HG02973 (cell line): ENCODE measurements around the gene MAST1.
"Not testable (repeated sequence)": the region's sequence is repeated elsewhere in the genome, so short reads cannot be mapped to it uniquely, and the experiment has no call there.

ENCODE experiments used
- ATAC-seq: cut with Tn5 transposase; IDR thresholded peaks from one replicate; pipeline ENCODE4 v1.9.1; 2021; ENCODE audit warnings: moderate library complexity; ENCODE audit not compliant: unreplicated experiment

The MAST1 gene

DNA sequence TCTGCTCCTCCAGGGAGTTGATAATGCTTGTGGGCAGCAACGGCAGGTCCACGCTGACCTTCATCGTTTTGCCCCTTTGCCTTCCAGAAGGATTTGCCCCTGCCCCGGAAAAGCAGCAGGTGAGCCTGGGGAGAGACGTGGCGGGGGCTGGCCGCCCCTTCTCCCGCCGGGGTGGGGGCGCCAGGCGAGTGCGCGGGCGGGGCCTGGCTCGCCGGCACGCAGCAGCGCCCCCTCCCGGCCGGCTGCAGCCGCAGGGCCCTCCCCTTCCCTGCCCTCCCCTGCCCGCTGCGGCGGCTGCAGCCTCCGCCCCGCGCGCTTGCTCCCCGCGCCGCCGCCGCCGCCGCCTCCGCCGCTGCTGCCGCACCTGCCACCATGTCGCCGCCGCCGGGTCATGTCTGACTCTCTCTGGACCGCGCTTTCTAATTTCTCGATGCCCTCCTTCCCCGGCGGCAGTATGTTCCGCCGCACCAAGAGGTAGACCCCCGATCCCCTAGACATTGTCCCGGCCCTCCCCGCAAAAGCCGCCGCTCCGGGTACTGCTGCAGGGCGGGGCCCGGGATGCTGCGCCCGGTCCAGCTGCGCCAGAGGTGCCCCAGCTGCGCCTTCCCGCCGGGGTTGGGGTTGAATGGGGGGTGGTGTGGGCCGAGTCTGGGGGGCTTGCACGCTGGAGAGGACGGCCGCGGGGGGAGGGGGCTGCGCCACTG lies at the start of gene MAST1:
TSS of gene MAST1 (plus strand) at position 334 of the 704 bp plus-strand sequence. CDS start at position 392, 58 bp downstream.
- ATAC-seq: no peak

DNA sequence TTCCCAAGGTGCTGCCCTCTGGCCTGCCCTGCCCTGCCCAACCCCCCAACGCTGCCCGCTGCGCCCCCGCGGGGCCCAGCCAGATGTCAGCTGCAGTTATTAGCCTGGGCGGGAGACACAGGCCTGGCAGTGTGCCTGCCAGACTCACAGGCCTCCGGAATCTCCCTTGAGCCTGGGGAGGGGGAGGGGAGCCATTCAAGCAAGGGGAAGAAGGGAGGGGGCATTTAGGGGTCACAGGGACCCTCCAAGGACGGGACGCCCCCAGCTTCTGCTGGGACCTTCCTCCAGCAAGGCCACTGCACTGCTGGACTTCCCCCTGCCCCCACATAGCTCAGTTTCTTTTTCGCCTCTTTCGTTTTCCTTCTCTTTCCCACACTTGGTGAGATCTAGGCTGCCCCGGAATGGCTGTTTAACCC lies 49.6 kb upstream of the MAST1 start:
- ATAC-seq: no peak

DNA sequence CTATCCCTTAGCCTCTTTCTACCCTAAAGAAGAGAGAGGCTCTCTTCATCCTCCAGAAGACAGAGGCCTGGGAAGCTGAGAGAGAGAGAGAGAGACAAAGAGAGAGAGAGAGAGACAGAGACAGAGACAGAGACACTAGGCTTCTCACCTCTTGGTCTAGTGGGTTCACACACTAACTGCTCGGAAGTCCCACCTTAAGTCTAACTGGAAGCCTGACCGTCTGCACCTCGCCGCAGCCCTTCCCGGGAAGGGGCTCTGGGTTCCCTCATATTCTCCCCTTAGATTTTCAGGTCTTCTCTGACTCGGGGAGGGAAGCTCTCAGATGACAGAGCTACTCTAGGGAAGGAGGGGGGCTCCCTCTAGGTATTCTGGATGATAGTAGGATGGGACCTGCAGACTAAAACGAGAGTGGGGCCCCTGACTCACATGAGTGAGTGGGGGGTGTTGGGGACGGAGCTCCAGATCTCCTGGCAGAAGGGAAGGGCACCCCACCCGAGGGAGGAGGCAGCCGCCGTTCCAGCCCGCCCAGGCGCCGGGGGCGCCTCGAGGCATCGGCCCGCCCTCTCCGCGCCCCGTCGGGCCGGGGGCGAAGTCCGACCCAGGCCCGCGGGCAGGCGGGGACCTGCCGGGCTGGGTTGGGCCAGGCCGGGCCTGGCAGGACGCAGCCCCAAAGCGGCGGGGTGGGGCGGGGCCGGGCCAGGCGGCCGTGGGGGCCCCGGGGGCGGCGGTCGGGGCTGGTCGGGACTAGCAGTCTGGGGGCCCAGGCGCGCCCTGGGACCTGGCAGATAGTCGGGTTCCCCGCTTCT lies 49.0 kb upstream of the MAST1 start:
- no peak for ATAC-seq

DNA sequence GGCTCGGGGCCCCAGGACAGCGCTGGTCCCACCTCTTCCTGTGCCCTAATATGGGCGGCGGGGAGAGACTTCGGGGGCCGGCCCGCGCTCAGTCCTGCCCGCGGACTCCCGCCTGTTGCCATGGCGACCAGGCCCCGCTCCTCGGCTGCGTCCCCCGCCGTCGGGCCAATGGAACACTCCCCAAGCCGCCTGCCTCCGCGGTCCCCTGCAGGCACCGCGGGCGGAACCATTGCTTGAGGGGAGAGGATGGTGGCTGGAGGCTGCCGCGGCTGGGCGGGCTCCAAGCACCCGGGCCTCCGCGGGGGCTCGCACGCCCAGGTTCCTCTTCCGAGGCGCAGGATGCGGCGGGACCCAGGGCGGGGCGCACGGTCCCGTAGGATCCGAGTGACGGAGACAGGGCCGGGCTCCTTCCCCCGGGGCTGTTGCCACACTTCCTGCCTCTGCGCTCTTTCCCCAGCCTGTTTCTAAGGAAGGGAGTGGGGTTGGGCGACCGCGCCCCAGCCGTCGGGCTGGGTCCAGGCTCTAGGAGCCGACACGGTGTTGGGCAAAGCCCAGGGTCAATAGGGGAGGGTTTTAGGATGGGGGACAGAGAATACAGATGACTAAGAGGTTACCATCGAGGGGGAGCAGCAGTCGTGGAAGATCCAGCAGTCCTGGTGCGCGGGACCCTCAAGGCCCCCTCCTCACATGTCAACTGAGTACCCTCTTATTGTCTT lies 48.3 kb upstream of the MAST1 start:
- peak; percentile 34 for ATAC-seq

DNA sequence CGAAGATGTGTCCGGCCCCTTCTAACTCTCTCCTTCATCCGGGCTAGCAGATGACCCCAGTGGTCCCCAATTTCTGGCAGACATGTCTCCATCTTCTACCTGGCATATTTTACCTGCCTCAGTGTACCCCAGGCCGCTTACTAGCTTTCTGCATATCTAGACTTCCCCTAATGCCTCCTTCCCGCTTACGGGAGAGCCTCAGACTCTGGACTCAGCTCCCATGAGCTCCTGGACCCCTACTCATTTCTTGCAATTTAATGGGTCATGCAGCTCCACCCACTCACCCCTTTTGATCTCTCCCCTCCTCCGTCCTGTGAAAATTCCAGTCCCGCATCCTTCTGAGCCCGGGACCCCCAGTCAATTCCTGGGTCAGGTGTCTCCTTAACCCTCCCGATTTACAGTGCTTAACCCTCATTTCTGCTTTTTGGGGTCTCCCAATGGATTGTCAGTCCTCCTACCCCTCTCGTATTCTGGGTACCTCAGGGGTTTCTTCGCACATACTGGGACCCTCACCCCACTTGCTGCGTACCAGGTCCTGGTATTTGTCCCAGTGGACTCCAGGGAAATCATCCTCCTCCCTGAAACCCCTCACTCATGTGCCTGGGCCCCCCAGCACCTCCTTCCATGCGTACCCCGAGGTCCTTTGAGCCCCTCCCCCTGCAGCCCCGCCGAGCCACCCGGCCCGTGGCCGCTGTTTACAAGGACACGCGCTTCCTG lies 47.5 kb upstream of the MAST1 start:
- ATAC-seq: no peak

DNA sequence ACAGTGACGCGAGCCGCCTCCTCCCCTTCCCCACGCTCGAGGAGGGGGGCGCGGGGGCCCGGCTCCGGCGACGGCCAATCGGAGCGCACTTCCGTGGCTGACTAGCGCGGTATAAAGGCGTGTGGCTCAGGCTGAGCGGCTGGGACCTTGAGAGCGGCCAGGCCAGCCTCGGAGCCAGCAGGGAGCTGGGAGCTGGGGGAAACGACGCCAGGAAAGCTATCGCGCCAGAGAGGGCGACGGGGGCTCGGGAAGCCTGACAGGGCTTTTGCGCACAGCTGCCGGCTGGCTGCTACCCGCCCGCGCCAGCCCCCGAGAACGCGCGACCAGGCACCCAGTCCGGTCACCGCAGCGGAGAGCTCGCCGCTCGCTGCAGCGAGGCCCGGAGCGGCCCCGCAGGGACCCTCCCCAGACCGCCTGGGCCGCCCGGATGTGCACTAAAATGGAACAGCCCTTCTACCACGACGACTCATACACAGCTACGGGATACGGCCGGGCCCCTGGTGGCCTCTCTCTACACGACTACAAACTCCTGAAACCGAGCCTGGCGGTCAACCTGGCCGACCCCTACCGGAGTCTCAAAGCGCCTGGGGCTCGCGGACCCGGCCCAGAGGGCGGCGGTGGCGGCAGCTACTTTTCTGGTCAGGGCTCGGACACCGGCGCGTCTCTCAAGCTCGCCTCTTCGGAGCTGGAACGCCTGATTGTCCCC lies 46.8 kb upstream of the MAST1 start, which contains the start of gene JUNB:
TSS of gene JUNB (plus strand) at position 142 of the 706 bp plus-strand sequence. CDS start at position 428, 286 bp downstream.
- ATAC-seq: peak; percentile 19

DNA sequence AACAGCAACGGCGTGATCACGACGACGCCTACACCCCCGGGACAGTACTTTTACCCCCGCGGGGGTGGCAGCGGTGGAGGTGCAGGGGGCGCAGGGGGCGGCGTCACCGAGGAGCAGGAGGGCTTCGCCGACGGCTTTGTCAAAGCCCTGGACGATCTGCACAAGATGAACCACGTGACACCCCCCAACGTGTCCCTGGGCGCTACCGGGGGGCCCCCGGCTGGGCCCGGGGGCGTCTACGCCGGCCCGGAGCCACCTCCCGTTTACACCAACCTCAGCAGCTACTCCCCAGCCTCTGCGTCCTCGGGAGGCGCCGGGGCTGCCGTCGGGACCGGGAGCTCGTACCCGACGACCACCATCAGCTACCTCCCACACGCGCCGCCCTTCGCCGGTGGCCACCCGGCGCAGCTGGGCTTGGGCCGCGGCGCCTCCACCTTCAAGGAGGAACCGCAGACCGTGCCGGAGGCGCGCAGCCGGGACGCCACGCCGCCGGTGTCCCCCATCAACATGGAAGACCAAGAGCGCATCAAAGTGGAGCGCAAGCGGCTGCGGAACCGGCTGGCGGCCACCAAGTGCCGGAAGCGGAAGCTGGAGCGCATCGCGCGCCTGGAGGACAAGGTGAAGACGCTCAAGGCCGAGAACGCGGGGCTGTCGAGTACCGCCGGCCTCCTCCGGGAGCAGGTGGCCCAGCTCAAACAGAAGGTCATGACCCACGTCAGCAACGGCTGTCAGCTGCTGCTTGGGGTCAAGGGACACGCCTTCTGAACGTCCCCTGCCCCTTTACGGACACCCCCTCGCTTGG lies 46.1 kb upstream of the MAST1 start:
- no peak for ATAC-seq

DNA sequence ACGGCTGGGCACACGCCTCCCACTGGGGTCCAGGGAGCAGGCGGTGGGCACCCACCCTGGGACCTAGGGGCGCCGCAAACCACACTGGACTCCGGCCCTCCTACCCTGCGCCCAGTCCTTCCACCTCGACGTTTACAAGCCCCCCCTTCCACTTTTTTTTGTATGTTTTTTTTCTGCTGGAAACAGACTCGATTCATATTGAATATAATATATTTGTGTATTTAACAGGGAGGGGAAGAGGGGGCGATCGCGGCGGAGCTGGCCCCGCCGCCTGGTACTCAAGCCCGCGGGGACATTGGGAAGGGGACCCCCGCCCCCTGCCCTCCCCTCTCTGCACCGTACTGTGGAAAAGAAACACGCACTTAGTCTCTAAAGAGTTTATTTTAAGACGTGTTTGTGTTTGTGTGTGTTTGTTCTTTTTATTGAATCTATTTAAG lies 45.4 kb upstream of the MAST1 start:
- ATAC-seq: no peak

DNA sequence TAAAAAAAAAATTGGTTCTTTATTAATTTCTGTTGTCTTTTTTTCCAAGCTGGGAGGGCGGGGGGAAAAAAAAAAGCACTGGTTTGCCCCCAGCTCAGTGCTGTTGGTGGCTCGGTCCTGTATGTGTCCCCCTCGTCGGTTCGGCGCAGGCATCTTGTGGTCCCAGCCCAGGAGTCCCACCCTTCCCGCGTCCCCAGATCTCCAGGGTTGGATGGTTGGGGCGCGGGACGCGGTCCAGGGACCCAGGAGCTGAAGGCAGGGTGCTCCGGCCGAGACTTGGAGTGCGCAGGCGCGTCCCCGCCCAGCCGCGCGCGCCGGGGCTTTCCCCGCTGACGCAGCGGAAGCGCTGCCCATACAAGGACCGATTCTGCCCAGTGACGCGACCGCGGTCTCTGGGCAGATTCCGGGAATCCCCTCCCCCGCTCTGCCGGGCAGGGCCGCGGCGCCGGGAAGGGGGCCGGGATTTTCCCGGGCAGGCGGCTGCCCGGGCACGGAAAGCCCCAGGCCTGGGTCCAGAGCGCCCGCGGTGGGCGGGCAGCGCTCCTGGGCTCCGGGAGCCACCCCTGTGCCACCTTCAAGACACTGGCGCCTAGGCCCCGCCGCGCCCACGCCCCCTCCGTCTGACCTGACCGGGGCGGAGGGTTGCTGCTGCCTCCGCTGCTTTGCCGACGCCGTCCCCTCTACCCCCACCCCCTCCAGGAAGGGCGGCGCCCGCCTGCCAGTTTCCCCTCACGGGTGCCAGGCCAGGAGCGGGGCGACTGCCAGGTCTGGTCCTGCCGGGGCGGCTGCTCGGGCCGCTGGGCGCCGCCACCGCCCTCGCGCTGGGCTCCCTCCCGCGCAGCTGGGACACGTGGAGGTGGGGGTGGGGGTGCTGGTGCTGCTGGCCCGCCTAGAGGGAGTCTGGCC lies 44.8 kb upstream of the MAST1 start:
- ATAC-seq: peak; percentile 19

DNA sequence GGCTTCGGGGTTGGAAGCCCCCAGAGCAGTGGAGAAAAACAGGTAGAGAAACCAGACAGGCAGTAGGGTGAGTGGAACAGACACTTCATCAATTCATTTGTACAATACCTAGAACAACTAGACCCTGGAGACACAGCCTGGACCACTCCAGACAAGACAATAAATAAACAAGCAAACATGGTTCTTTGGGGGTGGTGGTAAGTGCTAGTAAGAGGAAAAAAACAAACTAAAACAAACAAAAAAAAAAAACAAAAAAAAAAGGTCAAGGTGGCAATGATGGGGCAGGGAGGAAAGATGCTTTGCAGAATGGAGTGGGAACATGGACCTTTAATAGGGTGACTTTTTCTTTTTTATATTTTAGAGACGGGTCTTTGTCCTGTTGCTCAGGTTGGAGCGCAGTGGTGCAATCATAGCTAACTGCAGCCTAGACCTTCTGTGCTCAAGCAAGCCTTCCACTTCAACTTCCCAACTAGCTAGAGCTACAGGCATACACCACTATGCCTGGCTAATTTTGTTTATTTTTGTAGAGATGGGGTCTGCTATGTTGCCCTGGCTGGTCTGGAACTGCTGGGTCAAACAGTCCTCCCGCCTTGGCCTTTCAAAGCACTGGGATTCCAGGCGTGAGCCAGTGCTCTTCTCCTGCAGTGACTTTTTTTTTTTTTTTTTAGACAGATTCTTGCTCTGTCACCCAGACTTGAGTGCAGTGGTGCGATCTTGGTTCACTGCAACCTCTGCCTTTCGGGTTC lies 43.9 kb upstream of the MAST1 start:
- no peak for ATAC-seq

DNA sequence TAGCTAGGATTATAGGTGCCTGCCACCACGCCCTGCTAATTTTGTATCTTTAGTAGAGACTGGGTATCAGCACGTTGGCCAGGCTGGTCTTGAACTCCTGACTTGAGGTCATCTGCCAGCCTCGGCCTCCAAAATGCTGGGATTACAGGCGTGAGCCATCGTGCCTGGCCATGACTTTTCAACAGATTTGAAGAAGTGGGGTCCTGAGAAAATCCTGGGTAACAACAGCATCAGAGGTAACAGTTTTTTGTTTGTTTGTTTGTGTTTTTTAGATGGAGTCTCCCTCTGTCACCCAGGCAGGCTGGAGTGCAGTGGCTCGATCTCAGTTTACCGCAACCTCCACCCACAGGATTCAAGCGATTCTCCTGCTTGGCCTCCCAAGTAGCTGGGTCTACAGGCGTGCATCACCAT lies 43.3 kb upstream of the MAST1 start:
- no peak for ATAC-seq

DNA sequence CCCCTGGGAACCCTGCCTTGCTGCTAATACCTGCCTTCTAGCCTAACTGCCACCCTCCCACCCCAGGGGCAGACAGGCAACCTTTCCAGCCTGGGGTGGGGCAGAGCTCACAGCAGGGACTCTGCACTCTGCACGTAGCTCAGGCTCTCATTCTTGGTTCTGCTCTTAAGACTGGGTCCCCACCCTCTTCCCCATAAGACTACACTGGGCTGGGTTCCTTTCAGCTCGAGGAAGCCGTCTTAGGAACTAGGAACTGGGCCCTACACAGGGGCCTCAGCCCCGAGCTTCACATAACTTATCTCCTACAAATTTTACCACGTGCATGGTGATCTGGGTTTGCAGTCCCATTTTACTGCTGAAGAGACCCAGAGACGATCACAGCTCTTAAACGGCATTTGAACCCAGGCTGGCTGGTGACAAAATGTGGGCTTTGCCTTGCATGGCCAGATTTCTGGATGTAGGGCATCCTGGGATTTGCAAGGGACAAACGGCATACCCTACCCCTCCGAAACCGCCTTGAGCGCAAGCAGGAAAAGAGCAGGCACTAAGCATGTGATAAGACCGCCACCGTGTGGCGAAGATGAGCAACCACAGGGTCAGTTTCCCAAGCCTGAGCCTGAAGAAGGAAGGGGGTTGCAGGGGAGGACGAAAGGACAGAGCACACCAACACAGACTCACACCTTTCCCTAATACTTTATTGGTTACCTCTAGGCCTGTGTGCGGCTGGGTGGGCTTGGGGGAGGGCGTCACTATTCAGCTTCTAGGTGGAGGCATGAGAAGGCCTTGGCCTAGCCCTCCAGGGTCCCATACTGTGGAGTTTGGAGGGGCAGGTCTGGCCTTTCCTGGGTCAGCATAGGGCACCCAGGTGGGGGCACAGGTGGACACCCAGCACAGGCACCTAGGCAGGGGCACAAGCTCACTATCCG lies 41.9 kb upstream of the MAST1 start:
- ATAC-seq: no peak

DNA sequence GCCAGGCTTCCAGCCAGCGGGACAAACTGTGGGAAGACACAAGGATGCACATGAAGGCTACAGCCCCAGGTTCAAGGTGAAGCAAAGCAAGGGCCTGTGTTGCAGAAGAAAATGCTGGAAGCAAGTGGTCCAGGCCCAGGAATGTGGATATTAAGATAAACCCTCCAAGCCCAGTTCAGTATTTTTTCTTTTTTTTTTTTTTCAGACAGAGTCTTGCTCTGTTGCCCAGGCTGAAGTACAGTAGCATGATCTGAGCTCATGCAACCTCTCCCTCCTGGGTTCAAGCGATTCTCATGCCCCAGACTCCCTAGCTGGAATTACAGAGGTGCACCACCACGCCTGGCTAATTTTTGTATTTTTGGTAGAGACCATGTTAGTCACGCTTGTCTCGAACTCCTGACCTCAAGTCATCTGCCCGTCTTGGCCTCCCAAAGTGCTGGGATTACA lies 41.2 kb upstream of the MAST1 start:
- ATAC-seq: no peak

DNA sequence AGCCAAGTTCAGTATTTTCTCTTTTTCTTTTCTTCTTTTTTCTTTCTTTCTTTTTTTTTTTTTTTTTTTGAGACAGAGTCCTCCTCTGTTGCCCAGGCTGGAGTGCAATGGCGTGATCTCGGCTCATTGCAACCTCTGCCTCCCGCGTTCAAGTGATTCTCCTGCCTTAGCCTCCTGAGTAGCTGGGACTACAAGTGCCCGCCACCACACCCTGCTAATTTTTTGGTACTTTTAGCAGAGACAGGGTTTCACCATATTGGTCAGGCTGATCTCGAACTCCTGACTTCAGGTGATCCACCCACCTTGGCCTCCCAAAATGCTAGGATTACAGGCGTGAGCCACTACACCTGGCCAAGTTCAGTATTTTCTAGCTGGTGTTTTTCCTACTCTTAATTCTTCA lies 40.7 kb upstream of the MAST1 start:
- ATAC-seq: not testable (repeated sequence)

DNA sequence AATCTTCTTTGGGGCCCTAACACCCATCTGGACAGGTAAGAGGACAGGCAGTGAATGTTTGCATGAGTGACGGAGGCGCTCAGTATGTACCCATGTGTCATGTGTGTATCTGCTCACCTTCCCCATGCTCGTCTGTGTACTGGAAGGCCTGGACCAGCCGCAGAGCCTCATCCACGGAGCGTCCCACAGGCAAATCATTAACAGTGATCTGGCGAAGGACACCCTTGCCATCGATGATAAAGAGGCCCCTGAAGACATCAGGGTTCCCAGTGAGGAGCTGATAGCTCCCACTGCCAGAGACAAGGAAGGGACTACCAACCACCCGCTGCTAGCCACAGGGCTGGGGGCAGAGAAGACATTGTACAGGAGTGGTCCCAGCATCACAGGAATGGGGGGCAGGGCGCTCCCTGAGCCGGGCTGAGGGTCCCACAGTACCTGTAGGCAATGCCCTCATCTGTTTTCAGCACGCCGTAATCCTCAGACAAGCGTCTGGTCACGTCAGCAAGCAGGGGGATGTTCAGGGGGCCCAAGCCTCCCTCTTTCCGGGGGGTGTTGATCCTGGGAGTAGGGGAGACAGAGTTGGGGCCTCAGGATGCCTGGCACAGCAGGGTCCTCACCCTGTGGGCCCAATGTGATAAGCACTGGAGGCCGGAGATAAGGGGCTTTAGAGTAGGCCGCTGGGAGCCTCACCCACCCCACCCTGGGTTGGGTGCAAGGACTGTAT lies 38.4 kb upstream of the MAST1 start:
- ATAC-seq: no peak

DNA sequence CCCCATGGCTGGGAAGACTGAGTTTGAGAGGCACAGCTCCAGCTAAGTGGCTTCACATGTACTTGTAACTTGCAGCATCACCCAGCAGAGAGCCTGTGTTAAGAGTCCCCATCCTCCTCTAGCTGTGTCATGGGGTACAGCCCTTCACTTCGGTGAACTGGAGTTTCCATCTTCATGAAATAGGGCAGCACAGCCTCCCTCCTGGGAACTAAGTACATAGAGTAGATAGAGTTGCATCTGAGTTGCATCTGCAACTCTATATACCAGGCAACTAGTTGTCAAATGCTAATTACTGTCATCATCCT lies 37.9 kb upstream of the MAST1 start:
- no peak for ATAC-seq
